ENCODE results near the gene TNS3.

DNA sequence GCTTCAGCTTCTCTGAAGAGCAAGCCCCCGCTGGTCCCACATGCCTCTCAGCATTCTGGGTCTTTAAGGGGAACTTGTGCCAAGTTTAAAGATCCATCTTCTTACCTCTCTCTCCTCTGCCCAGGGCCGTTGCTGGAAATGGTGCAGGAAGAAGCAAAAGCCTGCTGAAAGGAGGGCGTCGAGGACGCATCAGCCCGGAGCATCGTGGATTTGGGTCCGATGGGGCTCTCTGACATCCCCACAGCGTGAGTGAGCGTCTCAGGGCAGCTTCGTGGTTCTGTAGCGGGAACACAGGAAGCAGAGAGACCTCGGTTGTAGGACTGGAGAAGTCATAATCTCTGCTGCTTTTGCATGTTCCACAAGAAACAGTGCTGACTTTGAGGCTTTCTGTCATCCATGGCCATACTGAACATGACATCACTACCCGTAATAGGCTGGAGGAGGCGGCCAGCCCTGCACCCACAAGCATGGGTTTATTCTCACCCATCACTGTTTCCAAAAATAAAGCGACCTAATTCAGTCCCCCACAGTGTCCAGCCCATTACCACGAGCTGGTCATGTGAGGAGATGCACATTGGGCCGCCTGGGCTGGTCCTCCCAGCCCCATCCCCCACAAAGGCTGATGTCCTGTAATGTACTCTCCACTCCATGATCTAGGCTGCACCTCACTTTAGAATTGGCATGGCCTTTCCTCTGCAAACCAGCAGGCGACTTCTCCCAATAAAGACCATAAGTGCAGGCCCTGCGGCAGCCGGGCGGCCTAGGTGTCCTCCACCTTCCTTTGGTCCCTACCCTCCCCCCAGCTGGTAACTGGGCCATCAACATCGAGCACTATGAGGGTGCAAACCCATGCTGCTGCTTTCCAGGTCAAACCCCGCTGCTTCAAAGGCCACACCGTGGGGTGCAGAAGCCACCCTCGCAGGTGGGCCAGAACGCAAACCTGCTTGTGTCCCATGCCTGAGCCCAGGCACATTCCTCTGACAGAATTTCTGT is 276.9 kb downstream of the TNS3 start:
- TF ChIP-seq, protein P1, sequence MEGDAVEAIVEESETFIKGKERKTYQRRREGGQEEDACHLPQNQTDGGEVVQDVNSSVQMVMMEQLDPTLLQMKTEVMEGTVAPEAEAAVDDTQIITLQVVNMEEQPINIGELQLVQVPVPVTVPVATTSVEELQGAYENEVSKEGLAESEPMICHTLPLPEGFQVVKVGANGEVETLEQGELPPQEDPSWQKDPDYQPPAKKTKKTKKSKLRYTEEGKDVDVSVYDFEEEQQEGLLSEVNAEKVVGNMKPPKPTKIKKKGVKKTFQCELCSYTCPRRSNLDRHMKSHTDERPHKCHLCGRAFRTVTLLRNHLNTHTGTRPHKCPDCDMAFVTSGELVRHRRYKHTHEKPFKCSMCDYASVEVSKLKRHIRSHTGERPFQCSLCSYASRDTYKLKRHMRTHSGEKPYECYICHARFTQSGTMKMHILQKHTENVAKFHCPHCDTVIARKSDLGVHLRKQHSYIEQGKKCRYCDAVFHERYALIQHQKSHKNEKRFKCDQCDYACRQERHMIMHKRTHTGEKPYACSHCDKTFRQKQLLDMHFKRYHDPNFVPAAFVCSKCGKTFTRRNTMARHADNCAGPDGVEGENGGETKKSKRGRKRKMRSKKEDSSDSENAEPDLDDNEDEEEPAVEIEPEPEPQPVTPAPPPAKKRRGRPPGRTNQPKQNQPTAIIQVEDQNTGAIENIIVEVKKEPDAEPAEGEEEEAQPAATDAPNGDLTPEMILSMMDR (IDR thresholded peaks at IDR 0.05): no peak
- TF ChIP-seq POLR2A (IDR thresholded peaks at IDR 0.05): no peak
